SJSA1 (cell line): Measurements from ENCODE around the gene MRPL28. TPM values are rescaled to one million over a fixed set of nuclear protein-coding genes. Genes with fewer than 3 reads are reported as not detected.
"Not testable (repeated sequence)": the region's sequence is repeated elsewhere in the genome, so short reads cannot be mapped to it uniquely, and the experiment has no call there.

Source experiments
- DNase-seq, 2 experiments: peaks; one replicate each; pipeline ENCODE4 v3.0.0-alpha.2; 2015 to 2020; ENCODE audit warnings: low spot score in 2 of 2, low read depth in 1 of 2
- H3K27ac ChIP-seq: fragments of 250-450 bp; sonication (Bioruptor Pico); 2 replicates; pipeline ENCODE4 v1.5.1; 2020; ENCODE audit warnings: mild to moderate bottlenecking, moderate library complexity
- H3K27me3 ChIP-seq: fragments of 250-450 bp; sonication (Bioruptor Pico); replicated peaks from 2 replicates; pipeline ENCODE4 v1.5.1; 2020; ENCODE audit warnings: mild to moderate bottlenecking, moderate library complexity
- H3K36me3 ChIP-seq: fragments of 250-450 bp; sonication (Bioruptor Pico); 2 replicates; pipeline ENCODE4 v1.5.1; 2020; ENCODE audit warnings: mild to moderate bottlenecking
- H3K4me1 ChIP-seq: fragments of 250-450 bp; sonication (Bioruptor Pico); replicated peaks from 2 replicates; pipeline ENCODE4 v1.6.1; 2021; ENCODE audit warnings: mild to moderate bottlenecking
- H3K4me3 ChIP-seq: fragments of 250-450 bp; sonication (Bioruptor Pico); 2 replicates; pipeline ENCODE4 v1.5.1; 2020; ENCODE audit warnings: mild to moderate bottlenecking
- H3K9me3 ChIP-seq: fragments of 250-450 bp; sonication (Bioruptor Pico); replicated peaks from 2 replicates; pipeline ENCODE4 v1.5.1; 2020; ENCODE audit warnings: mild to moderate bottlenecking
- total RNA-seq: library from RNA; depleted of rRNA; stranded (reverse); fragments of >200 nt; shearing (Covaris generic); gene quantifications from 2 replicates; pipeline ENCODE4 v1.2.3, GENCODE V29; 2014

MRPL28 gene
- total RNA-seq, 1 experiment from 2014 or later, result 150 TPM

DNA sequence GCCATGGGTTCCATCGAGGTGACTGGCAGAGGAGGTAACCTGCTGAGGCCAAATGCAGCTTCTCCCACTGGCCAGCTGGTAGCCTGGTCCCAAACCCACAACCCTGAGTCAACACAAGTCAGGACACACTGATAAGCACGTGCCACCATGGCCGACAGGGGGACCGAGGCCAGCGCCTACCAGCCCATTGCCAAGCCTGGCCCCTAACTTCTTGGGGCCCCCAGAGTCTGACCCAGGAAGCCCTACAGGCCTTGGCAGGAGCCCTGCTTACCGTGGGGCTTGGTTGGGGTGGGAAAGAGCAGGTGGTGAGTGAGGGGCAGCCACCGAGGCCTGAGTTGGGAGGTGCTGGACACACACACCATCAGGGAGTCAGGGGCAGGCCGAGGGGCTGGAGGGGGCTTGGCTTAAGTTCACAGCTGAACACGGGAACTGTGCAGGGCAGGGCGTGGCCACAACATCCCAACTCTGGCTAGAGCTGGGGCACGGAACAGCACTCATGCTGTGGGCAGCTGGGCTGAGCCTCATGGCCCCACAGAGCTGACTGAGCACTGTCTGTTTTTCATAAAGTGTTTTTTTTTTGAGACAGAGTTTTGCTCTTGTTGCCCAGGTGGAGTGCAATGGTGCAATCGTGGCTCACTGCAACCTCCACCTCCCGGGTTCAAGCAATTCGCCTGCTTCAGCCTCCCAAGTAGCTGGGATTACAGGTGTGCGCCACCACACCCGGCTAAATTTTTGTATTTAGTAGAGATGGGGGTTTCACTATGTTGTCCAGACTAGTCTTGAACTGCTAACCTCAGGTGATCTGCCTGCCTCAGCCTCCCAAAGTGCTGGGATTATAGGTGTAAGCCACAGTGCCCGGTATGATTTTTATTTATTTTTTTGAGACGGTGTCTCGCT, 5.5 kb downstream of the MRPL28 start:
- DNase-seq, result no peak

DNA sequence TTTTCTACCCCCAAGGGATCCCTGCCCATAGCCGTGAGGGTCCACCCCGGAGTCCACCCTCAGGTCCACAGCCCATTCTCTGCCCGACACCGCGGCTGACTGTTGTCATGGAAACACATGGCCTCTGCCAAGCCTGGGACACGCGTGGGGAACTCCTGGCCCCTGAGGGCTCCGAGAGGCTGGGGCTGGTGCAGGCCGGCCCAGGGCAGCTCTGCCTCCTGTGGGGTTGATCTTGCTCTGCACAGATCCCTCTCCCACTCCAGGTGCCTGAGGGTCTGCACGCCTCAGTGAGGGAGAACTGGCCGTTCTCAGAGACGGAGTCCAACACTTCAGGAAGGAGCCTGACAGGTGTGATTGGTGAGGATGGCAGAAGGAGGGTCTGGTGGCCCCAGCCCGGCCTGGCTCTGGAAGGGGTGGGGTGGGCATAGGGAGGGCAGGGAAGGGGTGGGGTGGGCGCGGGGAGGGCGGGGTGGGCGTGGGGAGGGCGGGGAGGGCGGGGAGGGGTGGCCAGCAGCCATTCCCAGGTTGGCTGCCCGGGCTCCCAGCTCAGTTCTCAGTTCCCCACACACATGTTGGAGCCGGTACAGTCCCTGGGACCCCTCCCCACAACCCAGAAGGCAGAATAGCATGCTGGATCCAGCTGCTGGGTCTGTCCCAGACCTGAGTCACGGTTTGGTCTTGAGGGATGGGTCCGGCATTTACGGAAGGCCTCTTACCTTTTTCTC, 6.4 kb downstream of the MRPL28 start:
- no peak for DNase-seq
- Histone ChIP-seq H3K36me3 (peaks cover 26% of the 10 kb centered on the region), H3K9me3 (no peaks in the 10 kb centered on the region), H3K27me3 (peaks cover 10% of the 10 kb centered on the region), H3K27ac (no peak overlapping the region), H3K4me3 (no peak overlapping the region), H3K4me1 (peaks cover 3% of the 10 kb centered on the region; the same call in 1 of the 2 replicates)

More for the DNA sequence above, 5.5 kb downstream of the MRPL28 start:
- Histone ChIP-seq H3K4me1 (peaks cover 3% of the 10 kb centered on the region; the same call in 1 of the 2 replicates), H3K9me3 (no peaks in the 10 kb centered on the region), H3K27me3 (peaks cover 10% of the 10 kb centered on the region), H3K27ac (no peak overlapping the region), H3K36me3 (peaks cover 32% of the 10 kb centered on the region), H3K4me3 (no peak overlapping the region)

DNA sequence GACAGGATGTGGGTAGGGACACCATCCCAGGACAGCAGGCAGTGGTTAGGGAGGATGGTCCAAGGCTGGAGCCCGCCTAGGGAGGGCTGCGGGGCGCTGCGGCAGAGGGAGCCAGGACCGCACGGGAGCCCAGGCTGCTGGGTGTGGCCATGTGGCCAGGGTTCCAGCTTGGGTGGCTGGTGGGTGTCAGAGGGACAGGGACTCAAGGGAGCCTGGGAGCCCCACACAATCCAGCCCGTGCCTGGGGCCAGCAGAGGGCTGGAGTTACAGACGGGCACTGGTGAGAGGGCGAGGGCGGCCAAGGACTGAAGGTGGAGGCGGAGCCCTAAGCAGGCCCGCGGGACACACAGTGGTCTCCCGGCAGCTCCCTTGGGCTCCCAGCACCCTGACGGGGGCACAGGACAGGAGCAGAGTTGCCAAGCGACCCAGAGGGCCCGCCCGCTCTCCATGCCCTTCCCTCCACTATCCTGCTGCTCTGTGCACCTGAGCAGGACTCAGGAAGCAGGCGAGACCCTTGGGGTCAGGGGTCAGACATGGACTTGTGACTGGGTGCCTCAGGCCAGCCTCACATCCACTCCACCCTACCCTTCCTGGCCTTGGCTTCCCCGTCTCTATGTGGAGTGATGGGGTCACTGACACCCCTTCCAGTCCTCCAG, 7.1 kb downstream of the MRPL28 start:
- Histone ChIP-seq H3K9me3 (no peaks in the 10 kb centered on the region), H3K27ac (no peak overlapping the region), H3K27me3 (peaks cover 10% of the 10 kb centered on the region), H3K4me1 (peaks cover 3% of the 10 kb centered on the region; the same call in 1 of the 2 replicates), H3K36me3 (peaks cover 19% of the 10 kb centered on the region), H3K4me3 (no peak overlapping the region)
- no peak for DNase-seq

DNA sequence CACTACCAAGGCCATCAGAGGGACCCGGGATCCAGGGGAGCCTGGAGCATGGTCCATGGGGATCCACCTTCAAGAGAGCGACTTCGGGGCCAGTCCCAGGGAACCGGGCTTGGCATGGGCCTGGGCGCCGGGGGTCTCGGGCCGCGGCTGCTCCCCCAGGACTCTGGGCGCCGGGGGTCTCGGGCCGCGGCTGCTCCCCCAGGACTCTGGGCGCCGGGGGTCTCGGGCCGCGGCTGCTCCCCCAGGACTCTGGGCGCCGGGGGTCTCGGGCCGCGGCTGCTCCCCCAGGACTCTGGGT, 7.7 kb downstream of the MRPL28 start:
- DNase-seq, H3K9me3 ChIP-seq, H3K27ac ChIP-seq, H3K4me3 ChIP-seq, H3K4me1 ChIP-seq: not testable (repeated sequence)
- peaks cover 13% of the 10 kb centered on the region for H3K36me3 ChIP-seq
- peaks cover 10% of the 10 kb centered on the region for H3K27me3 ChIP-seq

DNA sequence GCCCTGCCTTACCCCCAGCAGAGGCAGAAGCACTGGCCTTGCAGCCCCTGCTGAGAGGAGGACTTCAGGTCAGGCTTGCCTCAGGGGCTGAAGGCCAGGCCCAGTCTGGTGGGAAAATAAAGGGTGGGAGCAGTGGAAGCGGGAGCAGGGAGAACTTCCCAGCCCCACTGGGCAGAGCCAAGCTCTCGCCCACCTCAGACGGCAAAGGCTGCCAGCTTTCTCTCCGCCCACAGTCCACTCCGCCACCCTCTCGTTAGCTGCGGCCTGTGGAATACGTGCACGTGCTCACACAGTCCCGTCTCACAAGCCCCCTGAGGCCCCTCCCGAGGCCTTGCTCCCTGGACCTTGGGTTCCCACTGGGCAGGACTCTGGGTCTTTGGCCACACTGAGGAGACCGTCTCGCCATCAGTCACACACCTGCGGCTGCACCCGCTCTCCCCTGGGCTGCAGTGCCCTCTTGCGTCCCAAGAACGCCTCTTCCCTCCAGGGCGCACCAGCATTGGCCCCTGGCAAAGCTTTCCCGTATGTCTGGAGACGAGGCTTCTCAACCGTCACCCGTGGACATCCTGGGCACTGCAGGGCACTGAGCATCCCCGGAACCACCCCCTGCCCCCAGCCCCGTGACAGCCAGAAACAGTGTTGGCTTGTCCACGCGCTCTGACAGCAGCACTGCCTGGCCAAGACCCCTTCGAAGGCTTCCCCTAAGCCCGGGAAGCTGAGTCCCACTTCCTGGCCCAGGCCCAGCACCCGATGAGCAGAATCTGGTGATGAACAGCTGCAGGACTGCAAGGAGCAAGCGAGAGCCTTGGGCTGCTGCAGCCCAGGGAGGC, 8.3 kb downstream of the MRPL28 start:
- Histone ChIP-seq H3K9me3 (no peaks in the 10 kb centered on the region), H3K4me3 (no peak overlapping the region), H3K27me3 (peaks cover 10% of the 10 kb centered on the region), H3K4me1 (peaks cover 3% of the 10 kb centered on the region; the same call in 1 of the 2 replicates), H3K27ac (no peak overlapping the region), H3K36me3 (peaks cover 7% of the 10 kb centered on the region)
- DNase-seq, result peak; percentile 61 to 81

DNA sequence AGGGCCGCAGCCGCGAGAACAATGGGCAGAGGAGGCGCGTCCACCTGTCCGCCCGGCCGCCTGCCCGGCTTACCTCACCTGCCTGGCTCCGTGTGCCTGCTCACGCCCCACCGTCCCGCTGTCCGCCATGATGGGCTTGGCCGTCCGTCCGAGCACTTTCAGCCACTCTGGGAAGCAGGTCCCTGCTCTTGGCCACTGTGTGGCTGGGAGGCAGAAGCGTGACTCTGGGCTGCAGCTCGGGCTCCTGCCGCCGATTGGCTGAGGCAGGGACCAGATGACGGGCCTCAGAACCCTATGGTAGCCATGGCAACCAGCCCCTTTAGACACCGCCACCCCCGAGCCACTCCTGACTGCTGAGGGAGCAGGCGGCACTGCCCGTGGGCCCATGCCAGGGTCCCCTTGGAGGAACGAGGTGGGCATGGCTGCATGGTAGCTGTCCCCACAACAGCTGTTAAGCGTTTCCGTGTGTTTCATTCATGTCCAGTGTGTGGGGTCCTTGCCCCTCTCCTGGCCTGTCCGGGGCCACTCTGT, 8.9 kb downstream of the MRPL28 start:
- peaks cover 3% of the 10 kb centered on the region for H3K36me3 ChIP-seq

DNA sequence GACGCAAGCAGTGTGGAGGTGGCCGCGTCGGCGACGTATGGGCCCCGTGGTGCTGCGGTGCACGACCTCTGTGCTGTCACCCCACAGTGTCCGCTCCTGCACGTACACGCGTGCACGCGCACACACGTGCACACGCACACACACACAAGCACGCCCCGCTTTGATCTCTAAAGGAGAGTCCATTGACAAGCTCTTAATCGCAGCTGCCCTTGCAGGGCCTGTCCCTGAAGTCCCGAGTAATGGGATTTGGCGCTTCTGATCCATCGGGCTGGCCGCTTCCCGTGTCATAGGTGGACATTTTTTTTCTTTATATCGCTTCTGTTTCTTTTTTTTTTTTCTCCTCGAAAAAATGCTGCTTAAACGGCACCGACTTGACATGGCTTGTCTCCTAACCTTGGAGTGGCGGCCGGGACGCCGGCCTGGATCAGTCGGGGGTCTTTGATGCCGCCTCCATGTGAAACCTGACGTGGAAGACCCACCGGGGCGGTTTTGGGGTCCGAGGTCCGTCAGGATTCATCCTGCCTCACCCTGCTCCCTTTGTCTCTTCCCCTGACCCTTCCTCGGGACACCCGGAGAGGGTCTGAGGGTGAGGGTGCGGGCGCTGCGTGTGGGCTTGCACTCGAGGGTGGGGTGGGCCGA, 9.5 kb downstream of the MRPL28 start:
- no peaks in the 10 kb centered on the region for H3K36me3 ChIP-seq
- H3K4me3 ChIP-seq, result no peak overlapping the region
- H3K4me1 ChIP-seq, result peaks cover 3% of the 10 kb centered on the region; the same call in 1 of the 2 replicates
- H3K27me3 ChIP-seq, result peaks cover 10% of the 10 kb centered on the region
- no peak overlapping the region for H3K27ac ChIP-seq
- no peaks in the 10 kb centered on the region for H3K9me3 ChIP-seq
- DNase-seq, result no peak

More for the DNA sequence above, 8.9 kb downstream of the MRPL28 start:
- no peak for DNase-seq
- Histone ChIP-seq H3K9me3 (no peaks in the 10 kb centered on the region), H3K4me3 (no peak overlapping the region), H3K27me3 (peaks cover 10% of the 10 kb centered on the region), H3K27ac (no peak overlapping the region), H3K4me1 (peaks cover 3% of the 10 kb centered on the region; the same call in 1 of the 2 replicates)

DNA sequence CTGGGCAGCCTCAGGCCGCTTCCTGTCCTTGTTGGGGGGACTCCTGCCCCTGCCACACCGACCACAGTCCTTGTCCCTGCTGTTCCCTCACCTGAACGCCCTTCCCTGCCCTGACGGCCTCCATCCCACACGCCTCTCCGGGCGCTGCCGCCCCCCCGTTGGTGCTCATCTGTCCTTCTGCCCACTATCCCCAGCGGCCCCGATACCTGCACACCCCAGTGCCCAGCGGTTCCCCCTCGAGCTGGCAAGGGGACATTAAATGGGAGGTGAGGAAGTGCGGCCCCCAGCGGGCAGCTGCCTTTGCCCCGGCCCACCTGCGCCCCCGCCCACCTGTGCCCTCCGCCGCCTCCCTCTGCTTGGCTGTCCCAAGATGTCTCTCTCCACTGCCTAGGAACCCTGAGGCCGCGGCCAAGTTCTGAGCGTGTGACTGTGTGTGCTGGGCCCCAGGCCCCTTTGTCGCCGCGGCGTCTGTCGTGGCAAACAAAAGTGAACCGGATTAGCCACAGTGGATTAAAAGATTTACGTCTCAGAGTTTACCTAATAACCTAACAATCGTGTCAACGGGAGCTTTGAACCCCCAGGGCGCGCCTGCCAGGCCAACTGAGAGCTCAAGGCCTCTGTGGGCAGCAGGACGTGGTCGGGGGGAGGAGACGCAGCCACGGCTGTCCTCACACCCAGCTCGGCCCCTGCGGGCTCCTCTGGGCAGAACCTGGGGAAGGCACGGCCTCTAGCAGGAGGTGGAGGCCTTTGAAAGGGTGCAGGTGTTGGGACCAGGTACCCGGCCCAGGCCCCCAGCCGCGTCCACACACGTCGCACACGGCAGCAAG, 10.3 kb downstream of the MRPL28 start:
- Histone ChIP-seq H3K4me3 (no peak overlapping the region), H3K9me3 (no peaks in the 10 kb centered on the region), H3K27me3 (peaks cover 10% of the 10 kb centered on the region), H3K4me1 (peaks cover 3% of the 10 kb centered on the region; the same call in 1 of the 2 replicates), H3K36me3 (no peaks in the 10 kb centered on the region), H3K27ac (no peak overlapping the region)
- DNase-seq, result no peak

DNA sequence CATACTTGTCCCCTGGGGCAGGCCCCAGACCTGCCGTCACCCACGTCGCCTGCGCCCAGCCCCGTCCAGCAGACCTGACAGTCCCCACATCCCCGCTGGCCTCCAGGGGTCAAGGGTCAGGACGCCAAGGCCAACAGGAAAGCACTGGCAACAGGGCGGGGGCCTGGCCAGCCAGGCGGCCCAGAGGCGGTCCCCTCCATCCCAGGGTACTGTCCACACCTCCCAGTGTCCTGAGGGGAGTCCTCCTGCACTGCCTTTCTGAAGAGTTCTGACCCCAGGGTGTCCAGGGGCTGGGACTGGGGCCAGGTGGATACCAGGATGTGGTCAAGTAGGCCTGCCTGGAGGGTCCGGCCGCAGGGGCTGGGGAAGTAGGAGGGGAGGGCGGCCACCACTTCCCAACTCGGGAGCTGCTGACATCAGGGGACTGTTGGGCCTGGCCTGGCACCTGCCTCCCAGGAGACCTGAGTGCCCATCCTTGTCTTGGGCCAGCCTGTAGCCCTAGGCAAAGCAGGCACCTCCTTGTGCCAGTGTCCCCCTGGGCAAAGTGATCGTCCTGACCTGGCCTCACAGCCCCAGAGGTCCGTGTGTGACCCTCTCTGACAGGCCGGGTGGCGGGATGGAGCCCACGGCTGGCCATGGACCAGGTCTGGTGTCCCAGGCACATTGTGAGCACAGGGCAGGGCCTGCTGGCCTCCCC, 11.1 kb downstream of the MRPL28 start:
- Histone ChIP-seq H3K4me1 (peaks cover 3% of the 10 kb centered on the region; the same call in 1 of the 2 replicates), H3K27me3 (peaks cover 10% of the 10 kb centered on the region), H3K9me3 (no peaks in the 10 kb centered on the region), H3K36me3 (no peaks in the 10 kb centered on the region), H3K4me3 (no peak overlapping the region), H3K27ac (no peak overlapping the region)
- DNase-seq, result no peak

DNA sequence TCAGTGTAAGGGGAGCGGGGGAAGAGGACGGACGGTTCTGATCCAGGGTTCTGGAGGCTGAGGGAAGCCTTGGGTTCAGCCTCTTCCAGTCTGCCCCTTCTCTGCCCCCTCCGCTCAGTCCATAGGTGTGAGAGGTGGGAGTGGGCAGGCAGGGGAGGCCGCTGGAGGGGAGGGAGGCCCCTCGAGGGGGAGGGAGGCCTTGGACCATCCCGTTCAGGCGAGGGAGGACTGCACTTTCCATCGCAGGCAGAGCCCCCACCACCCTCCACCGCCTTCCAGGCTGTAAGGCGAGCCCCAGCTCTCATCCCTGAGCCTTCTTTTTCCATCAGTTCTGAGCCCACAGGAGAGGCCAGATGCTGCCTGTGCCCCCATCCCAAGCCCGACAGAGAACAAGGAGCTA, 13.6 kb downstream of the MRPL28 start:
- Histone ChIP-seq H3K36me3 (no peaks in the 10 kb centered on the region), H3K4me3 (no peak overlapping the region), H3K27me3 (no peaks in the 10 kb centered on the region), H3K27ac (no peak overlapping the region), H3K4me1 (peaks cover 7% of the 10 kb centered on the region; the same call in 1 of the 2 replicates), H3K9me3 (no peaks in the 10 kb centered on the region)
- DNase-seq, result no peak

DNA sequence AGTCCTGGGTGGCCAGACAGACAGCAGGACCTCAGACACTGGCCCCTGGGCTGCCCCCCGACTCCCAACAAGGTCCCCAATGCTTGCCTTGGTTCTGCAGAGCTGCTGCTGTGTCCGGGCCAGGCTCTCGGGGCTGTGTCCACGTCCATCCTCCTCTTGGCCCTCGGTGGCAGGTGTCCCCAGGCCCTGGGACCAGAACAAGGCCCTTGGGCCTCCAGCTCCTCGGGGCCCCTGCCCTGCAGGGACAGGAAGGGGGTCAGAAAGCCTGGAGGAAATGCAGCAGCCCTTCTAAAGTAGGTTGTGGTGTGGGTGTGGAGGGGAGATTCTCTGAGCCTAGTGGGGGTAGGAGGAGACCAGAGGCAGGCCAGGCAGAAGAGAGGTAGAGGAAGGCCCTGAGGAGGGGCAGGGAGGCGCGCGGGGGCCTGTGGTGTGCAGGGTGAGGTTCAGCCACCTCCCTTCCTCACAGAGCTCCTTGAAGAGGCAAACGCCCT, 15.3 kb downstream of the MRPL28 start:
- Histone ChIP-seq H3K27ac (no peak overlapping the region), H3K4me1 (peaks cover 11% of the 10 kb centered on the region), H3K9me3 (no peaks in the 10 kb centered on the region), H3K27me3 (no peaks in the 10 kb centered on the region), H3K36me3 (peaks cover 7% of the 10 kb centered on the region), H3K4me3 (no peak overlapping the region)
- DNase-seq, result no peak
